K562 (cell line): ENCODE measurements around the gene ANKRD11. TPM values are rescaled to one million over a fixed set of nuclear protein-coding genes. Genes with fewer than 3 reads are reported as not detected.
A peak's percentile ranks its signal among the peaks of the same experiment; 100 is the strongest.

ENCODE experiments used
- BRD9 ChIP-seq: fragments of 450-650 bp; IDR thresholded peaks from 2 replicates; pipeline ENCODE4 v1.6.1; 2018; ENCODE audit warnings: low read depth; ENCODE audit not compliant: partially characterized antibody
- CEBPZ ChIP-seq: fragments of 150-350 bp; IDR thresholded peaks from 2 replicates; pipeline ENCODE4 v1.6.1; 2014; ENCODE audit warnings: low read depth, mild to moderate bottlenecking, low read length, borderline replicate concordance
- FIP1L1 ChIP-seq: fragments of 200-400 bp; formaldehyde crosslinking; IDR thresholded peaks from 2 replicates; pipeline ENCODE4 v1.6.1; 2018; ENCODE audit warnings: mild to moderate bottlenecking, low read depth, low read length; ENCODE audit not compliant: poor library complexity, severe bottlenecking
- GTF2E2 ChIP-seq: fragments of 200-800 bp; sonication (Bioruptor generic); IDR thresholded peaks from 2 replicates; pipeline ENCODE4 v1.6.1; 2016; ENCODE audit warnings: missing genetic modification characterization, missing compliant biosample characterization
- NUFIP1 ChIP-seq: fragments of 450-650 bp; IDR thresholded peaks from 2 replicates; pipeline ENCODE4 v1.6.1; 2018; ENCODE audit not compliant: partially characterized antibody
- POLR2G ChIP-seq: fragments of 200-400 bp; formaldehyde crosslinking; IDR thresholded peaks from 2 replicates; pipeline ENCODE4 v1.6.1; 2017; ENCODE audit warnings: low read depth, mild to moderate bottlenecking, antibody characterized with exemption, low read length, moderate library complexity
- PYGO2 ChIP-seq: fragments of 450-650 bp; IDR thresholded peaks from 2 replicates; pipeline ENCODE4 v1.6.1; 2016; ENCODE audit warnings: mild to moderate bottlenecking, missing genetic modification characterization, moderate library complexity, missing compliant biosample characterization
- RBM34 ChIP-seq: fragments of 200-400 bp; formaldehyde crosslinking; IDR thresholded peaks from 2 replicates; pipeline ENCODE4 v1.6.1; 2018; ENCODE audit warnings: low read length, borderline replicate concordance; ENCODE audit not compliant: insufficient read depth
- SIN3B ChIP-seq: fragments of 450-650 bp; IDR thresholded peaks from 2 replicates; pipeline ENCODE4 v1.6.1; 2017; ENCODE audit warnings: low read depth, mild to moderate bottlenecking, moderate library complexity
- SOX6 ChIP-seq: fragments of 450-650 bp; IDR thresholded peaks from 2 replicates; pipeline ENCODE4 v1.6.1; 2014; ENCODE audit warnings: mild to moderate bottlenecking
- ZNF561 ChIP-seq: fragments of 450-650 bp; formaldehyde crosslinking; conservative IDR thresholded peaks from 2 replicates; pipeline ENCODE4 v1.4.0; 2020; ENCODE audit warnings: mild to moderate bottlenecking, moderate library complexity
- polyA plus RNA-seq, 8 experiments: library from polyadenylated mRNA; depleted of rRNA in 4 of 8; stranded (reverse) in 5 of 8; unstranded in 3 of 8; fragments of >200 nt; fragmentation: Nextera tagmentation in 2 of 8; fragmentation: Illumina TruSeq in 1 of 8; extraction: Ambion mirVana in 2 of 8; extraction: Trizol in 1 of 8; gene quantifications; 2 replicates each; pipeline versions ENCODE4 v1.2.1 to v1.2.3, GENCODE V29; 2011 to 2014; ENCODE audit warnings: inconsistent platforms in 1 of 8, missing spikeins in 1 of 8
- total RNA-seq, 7 experiments: library from RNA; depleted of rRNA in 6 of 7; stranded (reverse); fragments of >200 nt in 6 of 7; fragmentation: Illumina TruSeq in 2 of 7; extraction: Trizol in 2 of 7; gene quantifications; 2 replicates each; pipeline versions ENCODE4 v1.2.1 to v1.2.3, GENCODE V29; 2011 to 2021; ENCODE audit warnings: low replicate concordance in 1 of 7
- TF ChIP-seq, protein P1 (sequence below), 2 experiments: fragments of 450-650 bp; formaldehyde crosslinking in 1 of 2; IDR thresholded peaks; 2 replicates each; pipeline versions ENCODE4 v1.4.0 to v1.6.1; 2014 to 2020; ENCODE audit warnings: mild to moderate bottlenecking in 2 of 2, borderline replicate concordance in 1 of 2, low read depth in 1 of 2

ANKRD11 gene
- total and polyA plus RNA-seq, 9 of the 15 experiments (the other 6 are each of a cell fraction or from before 2014, with no cell fraction given) = 4.7 to 126 (median 31.7) TPM

DNA sequence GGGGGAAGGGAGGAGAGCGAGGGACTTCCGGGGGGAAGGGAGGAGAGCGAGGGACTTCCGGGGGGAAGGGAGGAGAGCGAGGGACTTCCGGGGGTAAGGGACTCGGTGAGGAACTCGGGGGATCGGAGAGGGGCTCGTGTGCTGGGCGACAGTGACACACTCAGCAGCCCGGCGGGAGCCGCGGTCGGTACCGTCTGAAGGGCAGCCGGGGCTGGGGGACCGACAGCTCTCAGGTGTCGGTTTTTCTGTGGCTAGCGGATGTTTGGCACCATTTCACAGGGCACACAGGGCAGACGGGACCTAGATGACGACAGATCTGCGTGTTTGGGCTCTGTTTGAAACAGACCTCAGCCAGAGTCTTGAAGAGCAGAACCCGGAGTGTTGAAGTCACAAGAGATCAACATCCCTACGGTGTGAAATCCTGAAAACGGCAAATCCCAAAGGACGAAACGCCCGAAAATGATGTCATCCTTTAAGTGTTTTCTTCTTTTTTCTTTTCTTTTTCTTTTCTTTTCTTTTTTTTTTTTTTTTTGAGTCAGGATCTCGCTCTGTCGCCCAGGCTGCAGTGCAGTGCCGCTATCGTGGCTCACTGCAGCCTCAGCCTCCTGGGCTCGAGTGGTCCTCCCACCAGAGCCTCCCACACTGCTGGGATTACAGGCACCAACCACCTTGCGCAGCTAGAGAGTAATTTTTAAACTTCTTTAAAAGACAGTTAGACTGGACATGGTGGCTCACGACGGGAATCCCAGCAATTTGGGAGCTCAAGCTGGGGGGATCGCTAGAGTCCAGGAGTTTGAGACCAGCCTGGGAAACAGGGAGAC lies 249.0 kb downstream of the ANKRD11 start (continued):
- TF ChIP-seq CEBPZ (no peak), SIN3B (peak; percentile 85), SOX6 (no peak), NUFIP1 (no peak), RBM34 (no peak), GTF2E2 (tag) (peak; percentile 81), FIP1L1 (no peak), PYGO2 (tag) (no peak), ZNF561 (no peak), BRD9 (peak; percentile 61), POLR2G (peak; percentile 94)
- TF ChIP-seq, protein P1, sequence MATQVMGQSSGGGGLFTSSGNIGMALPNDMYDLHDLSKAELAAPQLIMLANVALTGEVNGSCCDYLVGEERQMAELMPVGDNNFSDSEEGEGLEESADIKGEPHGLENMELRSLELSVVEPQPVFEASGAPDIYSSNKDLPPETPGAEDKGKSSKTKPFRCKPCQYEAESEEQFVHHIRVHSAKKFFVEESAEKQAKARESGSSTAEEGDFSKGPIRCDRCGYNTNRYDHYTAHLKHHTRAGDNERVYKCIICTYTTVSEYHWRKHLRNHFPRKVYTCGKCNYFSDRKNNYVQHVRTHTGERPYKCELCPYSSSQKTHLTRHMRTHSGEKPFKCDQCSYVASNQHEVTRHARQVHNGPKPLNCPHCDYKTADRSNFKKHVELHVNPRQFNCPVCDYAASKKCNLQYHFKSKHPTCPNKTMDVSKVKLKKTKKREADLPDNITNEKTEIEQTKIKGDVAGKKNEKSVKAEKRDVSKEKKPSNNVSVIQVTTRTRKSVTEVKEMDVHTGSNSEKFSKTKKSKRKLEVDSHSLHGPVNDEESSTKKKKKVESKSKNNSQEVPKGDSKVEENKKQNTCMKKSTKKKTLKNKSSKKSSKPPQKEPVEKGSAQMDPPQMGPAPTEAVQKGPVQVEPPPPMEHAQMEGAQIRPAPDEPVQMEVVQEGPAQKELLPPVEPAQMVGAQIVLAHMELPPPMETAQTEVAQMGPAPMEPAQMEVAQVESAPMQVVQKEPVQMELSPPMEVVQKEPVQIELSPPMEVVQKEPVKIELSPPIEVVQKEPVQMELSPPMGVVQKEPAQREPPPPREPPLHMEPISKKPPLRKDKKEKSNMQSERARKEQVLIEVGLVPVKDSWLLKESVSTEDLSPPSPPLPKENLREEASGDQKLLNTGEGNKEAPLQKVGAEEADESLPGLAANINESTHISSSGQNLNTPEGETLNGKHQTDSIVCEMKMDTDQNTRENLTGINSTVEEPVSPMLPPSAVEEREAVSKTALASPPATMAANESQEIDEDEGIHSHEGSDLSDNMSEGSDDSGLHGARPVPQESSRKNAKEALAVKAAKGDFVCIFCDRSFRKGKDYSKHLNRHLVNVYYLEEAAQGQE (IDR thresholded peaks at IDR 0.05; ENCODE audit: borderline replicate concordance) = no peak; the same call in 1 of the 2 replicates
- TF ChIP-seq, protein P1 (CRISPR knock-in tag; IDR thresholded peaks at IDR 0.05; ENCODE audit: low read depth) = peak; percentile 73
